GM12865 (cell line): Measurements from ENCODE around the gene CDON.

Experiments
- DNase-seq: peaks from one replicate; pipeline ENCODE4 v3.0.0; 2010; ENCODE audit warnings: low read depth
- H3K4me3 ChIP-seq: 2 replicates; pipeline ENCODE4 v1.5.1; 2011; ENCODE audit warnings: mild to moderate bottlenecking, low read depth, low read length, control low read depth
- TF ChIP-seq, protein P1 (sequence below): IDR thresholded peaks from 2 replicates; pipeline ENCODE4 v1.5.1; 2011; ENCODE audit warnings: low read length, control low read depth, low read depth, inconsistent platforms; ENCODE audit not compliant: insufficient read depth; ENCODE audit errors: missing control alignments

CDON gene

DNA sequence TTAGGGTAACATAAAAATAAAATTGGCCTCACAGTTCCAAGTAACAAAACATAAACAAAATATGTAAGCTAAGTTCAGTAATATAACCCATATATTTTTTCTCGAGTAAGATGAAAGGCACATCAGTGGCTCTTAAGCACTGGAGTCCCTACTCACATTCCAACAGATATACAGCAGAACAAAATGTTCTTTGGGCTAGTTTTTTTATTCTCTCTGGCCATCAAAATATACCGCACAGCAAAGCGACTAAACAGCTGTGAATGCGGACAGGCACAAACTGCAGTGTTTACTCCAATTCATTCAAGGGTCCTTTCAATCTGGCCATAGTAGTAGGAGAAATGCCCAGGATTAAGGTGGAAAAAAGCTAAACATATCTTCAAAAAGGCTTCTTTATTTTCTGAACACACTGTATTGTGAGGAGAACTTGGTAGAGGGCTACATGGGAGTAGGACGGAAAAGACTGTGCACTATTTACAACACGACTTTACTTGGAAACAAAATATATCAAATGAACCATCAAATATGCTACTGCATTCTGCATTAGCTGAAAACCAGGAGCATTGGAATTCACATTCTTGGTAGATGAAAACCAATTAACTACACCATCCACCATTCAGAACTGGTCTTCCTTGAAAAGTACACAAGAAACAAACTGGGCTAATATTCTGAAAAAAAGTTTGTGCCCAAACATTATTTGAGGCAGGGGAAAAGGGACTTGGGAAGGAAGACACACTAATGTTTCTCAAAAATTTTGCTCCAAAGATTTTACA lies 4.4 kb downstream of the CDON start:
- TF ChIP-seq, protein P1, sequence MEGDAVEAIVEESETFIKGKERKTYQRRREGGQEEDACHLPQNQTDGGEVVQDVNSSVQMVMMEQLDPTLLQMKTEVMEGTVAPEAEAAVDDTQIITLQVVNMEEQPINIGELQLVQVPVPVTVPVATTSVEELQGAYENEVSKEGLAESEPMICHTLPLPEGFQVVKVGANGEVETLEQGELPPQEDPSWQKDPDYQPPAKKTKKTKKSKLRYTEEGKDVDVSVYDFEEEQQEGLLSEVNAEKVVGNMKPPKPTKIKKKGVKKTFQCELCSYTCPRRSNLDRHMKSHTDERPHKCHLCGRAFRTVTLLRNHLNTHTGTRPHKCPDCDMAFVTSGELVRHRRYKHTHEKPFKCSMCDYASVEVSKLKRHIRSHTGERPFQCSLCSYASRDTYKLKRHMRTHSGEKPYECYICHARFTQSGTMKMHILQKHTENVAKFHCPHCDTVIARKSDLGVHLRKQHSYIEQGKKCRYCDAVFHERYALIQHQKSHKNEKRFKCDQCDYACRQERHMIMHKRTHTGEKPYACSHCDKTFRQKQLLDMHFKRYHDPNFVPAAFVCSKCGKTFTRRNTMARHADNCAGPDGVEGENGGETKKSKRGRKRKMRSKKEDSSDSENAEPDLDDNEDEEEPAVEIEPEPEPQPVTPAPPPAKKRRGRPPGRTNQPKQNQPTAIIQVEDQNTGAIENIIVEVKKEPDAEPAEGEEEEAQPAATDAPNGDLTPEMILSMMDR = no peak
- H3K4me3 ChIP-seq = no peak overlapping the region
- no peak for DNase-seq

DNA sequence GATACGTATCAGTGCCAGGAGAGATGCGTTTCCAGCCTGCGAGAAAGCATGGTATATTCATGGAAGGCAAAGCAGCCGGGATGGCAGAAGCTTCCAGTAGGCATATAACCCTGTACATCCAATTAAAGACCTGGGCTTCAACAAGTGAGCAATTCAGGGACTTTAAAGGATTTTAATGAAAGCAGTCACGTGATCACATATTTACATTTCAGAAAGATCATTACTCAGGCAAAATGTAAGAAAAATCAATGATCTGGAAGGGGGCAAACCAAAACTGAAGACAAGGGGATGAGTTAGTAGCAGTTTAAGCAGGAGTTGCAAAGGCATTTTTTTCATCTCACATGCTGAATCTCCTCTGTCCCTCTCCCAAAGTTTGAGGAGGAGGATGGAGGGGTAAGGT lies 7.8 kb downstream of the CDON start:
- TF ChIP-seq, protein P1 = no peak
- DNase-seq = no peak

DNA sequence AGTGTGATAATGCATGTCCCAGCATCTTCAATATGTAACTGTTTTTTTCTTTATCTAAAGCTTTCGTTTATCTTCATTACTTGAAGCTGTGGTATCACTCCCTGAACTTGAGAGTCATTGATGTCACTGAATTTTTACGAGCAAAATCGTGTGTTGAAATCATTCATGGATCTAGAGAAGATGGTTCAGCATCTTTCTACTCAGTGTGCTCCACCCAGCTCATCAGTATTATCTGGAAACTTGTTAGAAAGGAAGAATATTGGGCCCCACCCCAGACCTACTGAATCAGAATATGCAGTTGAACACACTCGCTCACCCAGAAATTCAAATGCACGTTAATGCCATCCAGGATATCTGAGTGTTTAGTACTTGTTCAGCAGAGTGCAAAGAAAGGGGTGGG lies 8.3 kb downstream of the CDON start:
- H3K4me3 ChIP-seq = no peak overlapping the region
- TF ChIP-seq, protein P1 = no peak
- DNase-seq = no peak

More for the DNA sequence above, 7.8 kb downstream of the CDON start:
- no peak overlapping the region for H3K4me3 ChIP-seq

DNA sequence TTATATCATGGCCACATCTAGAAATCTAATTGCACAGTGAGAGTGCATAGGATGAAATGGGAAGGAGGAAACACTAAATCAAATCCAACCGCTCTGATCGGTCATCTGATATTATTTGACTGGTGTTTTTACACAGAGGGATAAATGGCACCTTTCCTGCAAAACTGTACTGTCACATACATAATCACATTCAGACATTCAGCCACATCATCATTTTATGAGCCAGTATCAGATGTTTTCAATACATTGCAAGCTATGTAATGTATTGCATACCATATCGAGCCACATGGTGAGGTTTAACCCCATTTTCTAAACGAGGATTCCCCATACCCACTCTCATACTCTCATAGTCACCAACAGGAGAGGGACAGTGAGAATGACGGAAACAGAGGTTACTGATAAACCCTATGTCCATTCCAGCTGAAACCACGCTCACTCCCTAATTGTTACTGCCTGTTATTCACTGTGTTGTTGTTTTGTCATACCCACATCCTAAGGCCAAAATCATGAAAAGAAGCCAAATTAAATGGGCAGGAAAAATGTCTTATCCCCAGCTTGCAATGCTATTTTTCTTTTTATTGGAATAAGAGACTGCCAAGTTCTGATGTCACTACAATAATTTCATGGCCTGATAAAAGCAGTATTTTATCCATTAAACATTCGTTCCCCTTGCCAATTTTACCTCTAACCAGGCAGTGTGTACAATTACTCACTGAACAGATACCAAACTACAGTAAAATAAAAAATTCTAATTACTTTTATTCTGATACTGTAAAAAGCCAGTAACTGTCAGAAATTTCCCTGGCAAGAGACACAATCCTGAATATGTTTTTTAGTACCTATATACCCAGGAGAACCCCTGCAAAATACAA lies 9.0 kb downstream of the CDON start:
- no peak for DNase-seq
- TF ChIP-seq, protein P1 = no peak
- H3K4me3 ChIP-seq = no peak overlapping the region

DNA sequence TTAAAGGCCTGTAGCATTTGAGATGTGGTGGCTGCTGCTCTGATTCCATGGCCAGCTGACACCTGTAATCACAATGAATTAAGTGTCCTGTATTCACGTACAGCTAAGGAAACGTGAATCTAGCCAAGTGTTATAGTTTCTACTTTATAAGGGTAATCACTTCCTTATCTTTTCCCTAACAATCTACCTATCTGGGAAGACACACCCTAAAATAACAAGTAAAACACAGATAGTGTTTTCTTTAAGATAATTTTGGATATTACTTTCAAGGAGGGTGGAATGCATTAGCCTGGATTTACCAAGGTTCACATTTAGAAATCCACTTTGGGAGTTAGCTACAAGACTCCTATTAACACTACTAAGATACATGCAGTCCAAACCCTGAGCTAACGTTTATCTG lies 11.5 kb downstream of the CDON start:
- H3K4me3 ChIP-seq = no peak overlapping the region
- TF ChIP-seq, protein P1 = no peak
- DNase-seq = no peak

DNA sequence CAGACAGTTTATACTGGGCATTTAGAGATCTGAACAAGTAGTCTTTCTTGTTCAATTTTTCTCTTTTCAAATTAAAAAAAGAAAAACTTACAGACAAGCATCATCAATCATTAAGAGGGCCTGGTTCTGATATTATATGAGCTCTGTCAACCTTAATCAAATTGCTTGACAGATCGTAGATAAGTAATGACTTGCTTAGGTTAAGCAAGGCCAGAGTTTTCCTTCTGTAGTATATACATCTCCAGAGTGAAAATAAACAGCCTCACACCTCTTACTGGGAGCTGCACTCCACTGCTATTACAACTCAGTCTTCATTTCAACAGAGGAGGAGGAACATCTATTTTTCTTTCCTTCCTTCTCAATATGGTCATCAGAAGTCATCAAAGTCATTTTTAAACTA lies 13.5 kb downstream of the CDON start:
- DNase-seq = no peak
- H3K4me3 ChIP-seq = no peak overlapping the region
- TF ChIP-seq, protein P1 = no peak

DNA sequence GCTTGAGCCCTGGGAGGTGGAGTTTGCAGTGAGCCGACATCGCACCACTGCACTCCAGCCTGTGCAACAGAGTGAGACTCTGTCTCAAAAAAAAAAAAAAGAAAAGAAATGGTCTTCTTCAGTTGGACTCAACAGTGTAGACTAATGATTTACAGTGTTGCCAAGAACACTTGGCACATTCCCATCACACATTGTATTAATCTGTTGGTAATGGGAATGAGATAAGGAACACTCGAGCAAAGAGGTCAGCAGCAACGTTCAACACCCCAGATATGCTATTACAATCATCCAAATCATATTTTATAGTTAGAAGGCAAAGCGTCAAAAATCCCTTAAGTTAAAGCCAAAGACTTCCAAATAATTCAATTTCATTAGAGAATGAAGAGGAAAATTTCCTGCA lies 14.5 kb downstream of the CDON start:
- TF ChIP-seq, protein P1 = no peak
- no peak for DNase-seq

More for the DNA sequence above, 14.5 kb downstream of the CDON start:
- no peak overlapping the region for H3K4me3 ChIP-seq
